Panc1 (cell line): ENCODE results near the gene SCAANT1. TPM values are rescaled to one million over a fixed set of nuclear protein-coding genes. Genes with fewer than 3 reads are reported as not detected.
A peak's percentile ranks its signal among the peaks of the same experiment; 100 is the strongest.

ENCODE experiments used
- ATAC-seq: fragments of 200-7000 bp; cut with Tn5 transposase; 2 replicates; pipeline ENCODE4 v1.9.1; 2020; ENCODE audit warnings: mild to moderate bottlenecking, moderate library complexity
- BruUV-seq: library from RNA; stranded (reverse); fragments of 400-500 nt; replicated peaks from 2 replicates; lab custom pipeline; 2021; lab: Mats Ljungman, UMichigan
- CTCF ChIA-PET: fragments of 300-600 bp; sonication (Branson Sonifier 250); formaldehyde crosslinking; loops from one replicate; lab custom pipeline; 2022; ENCODE audit warnings: antibody characterized with exemption; lab: Charles Lee
- POLR2A ChIA-PET: fragments of 300-600 bp; sonication (Branson Sonifier 250); formaldehyde crosslinking; loops from one replicate; lab custom pipeline; 2022; ENCODE audit warnings: antibody characterized with exemption; lab: Charles Lee
- DNase-seq: peaks from one replicate; pipeline ENCODE4 v3.0.0-alpha.2; 2010; ENCODE audit warnings: low read depth, low spot score
- H3K27ac ChIP-seq: 2 replicates; pipeline ENCODE4 v1.5.1; 2011; ENCODE audit warnings: mild to moderate bottlenecking, low read length, inconsistent platforms
- H3K27me3 ChIP-seq: fragments of 200-500 bp; sonication (Bioruptor generic); 2 replicates; pipeline ENCODE4 v1.6.0; 2014; ENCODE audit warnings: low read length, inconsistent platforms; ENCODE audit not compliant: control insufficient read depth, insufficient read depth
- H3K36me3 ChIP-seq: fragments of 200-500 bp; sonication (Bioruptor generic); 2 replicates; pipeline ENCODE4 v1.5.1; 2014; ENCODE audit warnings: inconsistent platforms, mild to moderate bottlenecking, low read length, moderate library complexity; ENCODE audit not compliant: control insufficient read depth, insufficient read depth
- H3K4me1 ChIP-seq: 2 replicates; pipeline ENCODE4 v1.5.1; 2011; ENCODE audit warnings: inconsistent platforms, mild to moderate bottlenecking, low read length, moderate library complexity; ENCODE audit not compliant: control insufficient read depth, insufficient read depth
- H3K4me3 ChIP-seq, 2 experiments: 2 replicates each; pipeline ENCODE4 v1.5.1; 2011 to 2012; ENCODE audit warnings: low read depth in 2 of 2, low read length in 2 of 2, mild to moderate bottlenecking in 2 of 2, inconsistent platforms in 1 of 2, moderate library complexity in 1 of 2
- H3K9me3 ChIP-seq: fragments of 200-500 bp; sonication (Bioruptor generic); 2 replicates; pipeline ENCODE4 v1.5.1; 2014; ENCODE audit warnings: low read depth, mild to moderate bottlenecking, inconsistent platforms, low read length, moderate library complexity; ENCODE audit not compliant: control insufficient read depth, insufficient read depth
- CTCF ChIP-seq: fragments of 450-650 bp; IDR thresholded peaks from 2 replicates; pipeline ENCODE4 v1.5.1; 2017; ENCODE audit warnings: mild to moderate bottlenecking
- POLR2AphosphoS5 ChIP-seq: IDR thresholded peaks from 2 replicates; pipeline ENCODE4 v1.6.1; 2012; ENCODE audit warnings: mild to moderate bottlenecking, low read depth, low read length, moderate library complexity
- REST ChIP-seq, 2 experiments: IDR thresholded peaks; 2 replicates each; pipeline ENCODE4 v1.6.1; 2011 to 2012; ENCODE audit warnings: low read depth in 2 of 2, control low read depth in 1 of 2, low read length in 1 of 2, mild to moderate bottlenecking in 1 of 2, moderate library complexity in 1 of 2; ENCODE audit not compliant: insufficient read depth in 1 of 2
- SIN3A ChIP-seq: IDR thresholded peaks from 2 replicates; pipeline ENCODE4 v1.6.1; 2012; ENCODE audit warnings: low read depth, mild to moderate bottlenecking, low read length, moderate library complexity, borderline replicate concordance; ENCODE audit not compliant: insufficient read depth
- TCF7L2 ChIP-seq: IDR thresholded peaks from 2 replicates; pipeline ENCODE4 v1.6.1; 2011; ENCODE audit warnings: mild to moderate bottlenecking, low read depth, low read length, inconsistent platforms
- in situ Hi-C: cut with HindIII; loops from 2 replicates; pipeline ENCODE4 v1.10.0; 2016; ENCODE audit warnings: low sequenced_read_pairs, low pct_unique_long_range_greater_than_20kb
- intact Hi-C: fragments of 100-400 bp; cut with micrococcal nuclease; formaldehyde crosslinking; loops from one replicate; pipeline ENCODE4 v1.10.0; 2022; ENCODE audit not compliant: unreplicated experiment
- total RNA-seq: library from RNA; stranded (reverse); gene quantifications from one replicate; pipeline ENCODE4 v1.2.1, GENCODE V29; 2021; ENCODE audit not compliant: unreplicated experiment

The SCAANT1 gene
- total RNA-seq, 1 experiment from 2014 or later = not detected

- Histone ChIP-seq H3K4me1 (no peaks in the 10 kb centered on the region), H3K27me3 (no peaks in the 10 kb centered on the region), H3K4me3 (no peak overlapping the region), H3K9me3 (no peaks in the 10 kb centered on the region), H3K36me3 (no peaks in the 10 kb centered on the region), H3K27ac (no peak overlapping the region)
- no TSS peak for BruUV-seq
- intact Hi-C loops = no loop called here
- in situ Hi-C loops = no loop called here
- TF ChIP-seq TCF7L2 = no peak
- TF ChIP-seq CTCF = 0 out of 2 replicates have a peak, but pooled peaks have one; percentile 10
- CTCF ChIA-PET = no interaction called here
- no peak for DNase-seq
- ATAC-seq = no peak
- POLR2A ChIA-PET = no interaction called here
Observed at GRCh38 chr3:63926309-63926708, 14.1 kb upstream of the SCAANT1 start.

- H3K4me1 ChIP-seq = peaks cover 7% of the 10 kb centered on the region; the same call in 1 of the 2 replicates
- CTCF ChIA-PET = no interaction called here
- no peak overlapping the region for H3K4me3 ChIP-seq
- in situ Hi-C loops = no loop called here
- POLR2A ChIA-PET = no interaction called here
- no peaks in the 10 kb centered on the region; the same call in 1 of the 2 replicates for H3K36me3 ChIP-seq
- no peak for DNase-seq
- no TSS peak for BruUV-seq
- no peaks in the 10 kb centered on the region for H3K27me3 ChIP-seq
- no peak for ATAC-seq
- intact Hi-C loops = no loop called here
- TF ChIP-seq REST (IDR thresholded peaks at IDR 0.05; ENCODE audit: insufficient read depth in 1 of 2, low read depth in 2 of 2, low read length in 1 of 2) = no peak
- TF ChIP-seq CTCF = no peak
- TF ChIP-seq SIN3A = no peak
- TF ChIP-seq TCF7L2 = no peak
- TF ChIP-seq POLR2AphosphoS5 = no peak
- H3K9me3 ChIP-seq = no peaks in the 10 kb centered on the region
- H3K27ac ChIP-seq = no peak overlapping the region
Observed at GRCh38 chr3:63922491-63923199, 10.5 kb upstream of the SCAANT1 start.
